ENCODE data around the gene HABP2. TPM values are rescaled to one million over a fixed set of nuclear protein-coding genes. Genes with fewer than 3 reads are reported as not detected.

Gene HABP2
- total RNA-seq, 1 donor from 2014 or later, result not detected

DNA sequence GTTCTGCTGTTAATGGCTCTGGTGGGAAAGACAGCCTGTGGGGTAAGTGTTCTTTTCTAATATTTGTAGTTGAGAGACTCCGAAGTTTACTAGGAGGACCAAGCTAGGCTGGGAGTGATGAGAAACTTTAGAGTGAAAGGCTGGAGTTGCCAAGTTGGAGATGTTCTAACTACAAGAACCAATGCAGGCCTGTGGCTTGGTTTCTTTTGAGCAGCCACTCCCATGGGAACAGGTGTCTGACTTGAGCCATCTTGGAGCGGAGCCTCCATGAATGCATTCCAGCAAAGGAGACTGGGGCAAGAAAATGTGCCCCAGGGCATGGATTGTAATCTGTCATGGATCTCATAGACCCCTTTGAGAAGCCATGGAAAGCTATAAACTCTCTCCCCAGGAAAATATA lies 296 bp downstream of the HABP2 start:
- no peak overlapping the region for H3K4me3 Mint-ChIP-seq (ENCODE audit: unreplicated experiment)
- no peak for DNase-seq (ENCODE audit: low spot score)
- H3K27ac Mint-ChIP-seq (ENCODE audit: unreplicated experiment), result no peak overlapping the region
- peaks cover 10% of the 10 kb centered on the region for H3K4me1 Mint-ChIP-seq (ENCODE audit: low read depth)
- peaks cover 2% of the 10 kb centered on the region for H3K36me3 Mint-ChIP-seq (ENCODE audit: low read depth)
- H3K9me3 Mint-ChIP-seq (ENCODE audit: low read depth), result no peaks in the 10 kb centered on the region
- peaks cover 14% of the 10 kb centered on the region for H3K27me3 Mint-ChIP-seq (ENCODE audit: low read depth)
- TF ChIP-seq, protein P1, sequence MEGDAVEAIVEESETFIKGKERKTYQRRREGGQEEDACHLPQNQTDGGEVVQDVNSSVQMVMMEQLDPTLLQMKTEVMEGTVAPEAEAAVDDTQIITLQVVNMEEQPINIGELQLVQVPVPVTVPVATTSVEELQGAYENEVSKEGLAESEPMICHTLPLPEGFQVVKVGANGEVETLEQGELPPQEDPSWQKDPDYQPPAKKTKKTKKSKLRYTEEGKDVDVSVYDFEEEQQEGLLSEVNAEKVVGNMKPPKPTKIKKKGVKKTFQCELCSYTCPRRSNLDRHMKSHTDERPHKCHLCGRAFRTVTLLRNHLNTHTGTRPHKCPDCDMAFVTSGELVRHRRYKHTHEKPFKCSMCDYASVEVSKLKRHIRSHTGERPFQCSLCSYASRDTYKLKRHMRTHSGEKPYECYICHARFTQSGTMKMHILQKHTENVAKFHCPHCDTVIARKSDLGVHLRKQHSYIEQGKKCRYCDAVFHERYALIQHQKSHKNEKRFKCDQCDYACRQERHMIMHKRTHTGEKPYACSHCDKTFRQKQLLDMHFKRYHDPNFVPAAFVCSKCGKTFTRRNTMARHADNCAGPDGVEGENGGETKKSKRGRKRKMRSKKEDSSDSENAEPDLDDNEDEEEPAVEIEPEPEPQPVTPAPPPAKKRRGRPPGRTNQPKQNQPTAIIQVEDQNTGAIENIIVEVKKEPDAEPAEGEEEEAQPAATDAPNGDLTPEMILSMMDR (IDR thresholded peaks at IDR 0.05), result no peak

DNA sequence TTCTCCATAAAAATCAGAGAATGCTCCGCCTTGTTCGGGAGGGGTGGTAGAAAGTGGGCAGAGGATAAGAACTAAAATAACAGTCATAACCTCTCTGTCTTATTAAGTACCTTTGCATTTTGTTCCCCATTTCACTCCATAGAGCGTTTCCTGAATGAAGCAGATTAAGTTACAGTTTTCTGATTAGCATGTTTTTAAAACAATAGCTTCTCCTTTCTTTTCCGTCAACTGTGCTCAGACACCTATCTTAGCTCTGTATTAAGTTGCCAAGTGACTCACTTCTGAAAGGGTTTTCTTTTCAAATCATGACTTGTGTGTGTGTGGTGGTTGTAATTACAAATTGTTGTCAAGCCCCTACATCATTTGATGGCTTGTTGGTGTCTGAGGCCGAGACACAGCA lies 1.4 kb downstream of the HABP2 start:
- DNase-seq (ENCODE audit: low spot score), result no peak
- TF ChIP-seq, protein P1 (IDR thresholded peaks at IDR 0.05), result no peak
- H3K36me3 Mint-ChIP-seq (ENCODE audit: low read depth), result peaks cover 2% of the 10 kb centered on the region
- no peak overlapping the region for H3K27ac Mint-ChIP-seq (ENCODE audit: unreplicated experiment)
- H3K27me3 Mint-ChIP-seq (ENCODE audit: low read depth), result peaks cover 19% of the 10 kb centered on the region
- no peaks in the 10 kb centered on the region for H3K9me3 Mint-ChIP-seq (ENCODE audit: low read depth)
- peaks cover 10% of the 10 kb centered on the region for H3K4me1 Mint-ChIP-seq (ENCODE audit: low read depth)
- no peak overlapping the region for H3K4me3 Mint-ChIP-seq (ENCODE audit: unreplicated experiment)

DNA sequence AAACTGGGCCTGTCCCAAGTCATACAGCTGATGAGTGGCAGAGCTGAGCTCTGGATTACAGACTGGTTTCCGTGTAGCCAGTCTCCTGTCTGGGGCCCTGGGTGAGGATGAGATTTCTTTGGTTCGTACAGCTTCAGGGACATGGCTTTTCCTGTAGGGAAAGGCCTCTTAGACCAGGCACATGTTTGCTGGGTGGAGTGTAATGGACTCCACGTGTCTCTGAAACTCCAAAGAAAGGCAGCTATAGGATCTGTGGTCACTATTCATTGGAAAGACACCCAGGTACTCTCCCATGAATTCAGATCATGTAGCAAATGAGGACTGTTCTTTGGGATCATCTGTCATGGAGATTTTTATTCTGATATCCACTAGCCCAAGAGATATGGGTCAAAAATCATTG lies 2.4 kb downstream of the HABP2 start:
- Mint-ChIP-seq H3K27ac (ENCODE audit: unreplicated experiment) (no peak overlapping the region), H3K9me3 (ENCODE audit: low read depth) (no peaks in the 10 kb centered on the region), H3K4me3 (ENCODE audit: unreplicated experiment) (no peak overlapping the region), H3K36me3 (ENCODE audit: low read depth) (peaks cover 2% of the 10 kb centered on the region), H3K4me1 (ENCODE audit: low read depth) (peaks cover 9% of the 10 kb centered on the region), H3K27me3 (ENCODE audit: low read depth) (peaks cover 22% of the 10 kb centered on the region)
- no peak for DNase-seq (ENCODE audit: low spot score)
- TF ChIP-seq, protein P1 (IDR thresholded peaks at IDR 0.05), result no peak

DNA sequence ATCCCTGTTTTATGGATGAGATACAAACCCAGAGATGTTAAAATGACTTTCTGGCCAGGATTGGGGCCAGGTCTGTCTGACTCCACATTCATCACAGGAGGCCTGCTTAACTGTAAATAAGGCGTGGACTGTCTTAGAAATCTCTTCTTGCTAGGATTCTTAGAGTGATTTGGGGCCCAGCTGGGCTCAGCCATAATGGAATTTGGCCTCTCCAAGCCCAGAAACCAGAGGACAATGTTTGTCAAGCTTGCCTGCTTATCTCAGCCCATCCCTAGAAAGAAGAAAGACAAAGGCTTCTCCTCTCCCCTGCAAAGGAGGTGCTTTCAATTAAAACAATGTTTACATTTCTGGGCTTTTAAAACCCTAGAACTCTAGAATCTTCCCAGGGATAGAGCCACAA lies 2.9 kb downstream of the HABP2 start:
- peaks cover 4% of the 10 kb centered on the region for H3K4me1 Mint-ChIP-seq (ENCODE audit: low read depth)
- no peak overlapping the region for H3K4me3 Mint-ChIP-seq (ENCODE audit: unreplicated experiment)
- DNase-seq (ENCODE audit: low spot score), result no peak
- no peaks in the 10 kb centered on the region for H3K9me3 Mint-ChIP-seq (ENCODE audit: low read depth)
- peaks cover 25% of the 10 kb centered on the region for H3K27me3 Mint-ChIP-seq (ENCODE audit: low read depth)
- H3K36me3 Mint-ChIP-seq (ENCODE audit: low read depth), result peaks cover under 1% of the 10 kb centered on the region
- TF ChIP-seq, protein P1 (IDR thresholded peaks at IDR 0.05), result no peak
- no peak overlapping the region for H3K27ac Mint-ChIP-seq (ENCODE audit: unreplicated experiment)

DNA sequence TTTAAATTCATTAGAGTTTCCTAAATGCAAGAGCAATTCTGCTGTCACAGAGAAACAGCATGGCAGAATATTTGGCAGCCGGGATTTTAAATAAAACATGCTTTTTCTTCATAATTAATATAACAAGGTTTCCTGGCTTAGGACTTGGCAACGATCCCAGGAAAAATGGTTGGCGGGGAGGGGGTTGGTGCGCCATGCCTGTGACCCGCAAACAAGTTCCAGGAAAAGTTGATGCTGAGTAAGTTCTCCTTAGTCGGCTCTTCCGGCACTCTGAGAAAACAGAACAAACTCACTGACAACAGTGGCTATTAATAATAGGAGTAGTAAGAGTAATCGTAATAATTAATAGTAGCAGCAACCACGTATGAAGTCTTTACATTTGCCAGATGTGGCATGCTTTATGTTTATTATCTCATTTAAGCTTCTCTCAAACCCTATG lies 4.6 kb downstream of the HABP2 start:
- Mint-ChIP-seq H3K4me1 (ENCODE audit: low read depth) (peaks cover 2% of the 10 kb centered on the region), H3K9me3 (ENCODE audit: low read depth) (no peaks in the 10 kb centered on the region), H3K4me3 (ENCODE audit: unreplicated experiment) (no peak overlapping the region), H3K27ac (ENCODE audit: unreplicated experiment) (no peak overlapping the region), H3K27me3 (ENCODE audit: low read depth) (peaks cover 26% of the 10 kb centered on the region), H3K36me3 (ENCODE audit: low read depth) (no peaks in the 10 kb centered on the region)
- TF ChIP-seq, protein P1 (IDR thresholded peaks at IDR 0.05), result no peak
- no peak for DNase-seq (ENCODE audit: low spot score)
